GM12891 (cell line): ENCODE data around the gene KCNAB1.

Experiments
- PAX5 ChIP-seq: IDR thresholded peaks from 2 replicates; pipeline ENCODE4 v1.6.1; 2011; ENCODE audit warnings: low read length, moderate library complexity, mild to moderate bottlenecking; ENCODE audit not compliant: insufficient read depth, severe bottlenecking
- POLR2A ChIP-seq: IDR thresholded peaks from 2 replicates; pipeline ENCODE4 v1.6.1; 2011; ENCODE audit warnings: low read depth, low read length, control low read depth
- POLR2AphosphoS5 ChIP-seq: IDR thresholded peaks from 2 replicates; pipeline ENCODE4 v1.6.1; 2011; ENCODE audit warnings: low read depth, low read length, control low read depth
- SPI1 ChIP-seq: IDR thresholded peaks from 2 replicates; pipeline ENCODE4 v1.6.1; 2011; ENCODE audit warnings: low read depth, low read length, control low read depth
- TAF1 ChIP-seq: IDR thresholded peaks from 2 replicates; pipeline ENCODE4 v1.6.1; 2011; ENCODE audit warnings: low read depth, low read length, control low read depth

DNA sequence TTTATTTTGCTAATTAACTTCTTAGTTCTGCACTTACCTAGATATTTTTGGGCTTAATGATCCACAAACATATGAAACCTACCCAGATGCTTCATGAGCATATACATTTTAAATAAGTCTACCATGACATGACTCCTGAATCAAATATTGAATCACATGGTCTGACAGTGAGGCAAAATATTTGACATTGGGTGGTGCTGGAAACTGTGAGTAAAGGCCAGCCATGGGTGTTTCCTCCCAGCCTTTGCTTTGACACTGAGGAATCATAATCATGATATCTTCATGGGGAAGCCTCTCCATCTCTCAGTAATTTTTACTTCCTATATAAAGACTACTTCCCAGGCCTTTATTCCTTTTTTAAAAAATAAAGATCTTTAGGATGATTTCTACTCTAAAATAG, 457.4 kb downstream of the KCNAB1 start:
- TF ChIP-seq POLR2AphosphoS5 (no peak), POLR2A (no peak), TAF1 (no peak), SPI1 (no peak), PAX5 (no peak)
